ENCODE measurements around the gene DCN.

DNA sequence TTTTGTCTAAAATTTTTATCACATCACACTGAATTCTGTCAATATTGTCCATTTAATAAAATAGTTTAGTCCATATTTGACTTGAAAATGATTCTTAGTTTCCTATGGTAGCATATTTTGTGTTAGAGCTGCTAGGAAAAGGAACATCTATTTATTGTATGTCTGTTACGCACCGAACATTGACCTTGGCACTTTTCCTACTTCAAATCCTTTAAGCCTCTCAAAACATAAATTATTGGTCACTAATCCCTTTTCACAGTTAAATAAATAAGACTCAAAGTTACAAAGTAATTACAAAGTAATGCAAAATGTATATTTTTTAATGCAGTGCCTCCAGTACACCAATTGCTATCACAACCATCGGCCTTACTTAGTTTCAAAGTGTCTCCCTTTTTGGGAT, 28.5 kb downstream of the DCN start:
- no peak for TF ChIP-seq POLR2A (IDR thresholded peaks at IDR 0.05)
- TF ChIP-seq, protein P1, sequence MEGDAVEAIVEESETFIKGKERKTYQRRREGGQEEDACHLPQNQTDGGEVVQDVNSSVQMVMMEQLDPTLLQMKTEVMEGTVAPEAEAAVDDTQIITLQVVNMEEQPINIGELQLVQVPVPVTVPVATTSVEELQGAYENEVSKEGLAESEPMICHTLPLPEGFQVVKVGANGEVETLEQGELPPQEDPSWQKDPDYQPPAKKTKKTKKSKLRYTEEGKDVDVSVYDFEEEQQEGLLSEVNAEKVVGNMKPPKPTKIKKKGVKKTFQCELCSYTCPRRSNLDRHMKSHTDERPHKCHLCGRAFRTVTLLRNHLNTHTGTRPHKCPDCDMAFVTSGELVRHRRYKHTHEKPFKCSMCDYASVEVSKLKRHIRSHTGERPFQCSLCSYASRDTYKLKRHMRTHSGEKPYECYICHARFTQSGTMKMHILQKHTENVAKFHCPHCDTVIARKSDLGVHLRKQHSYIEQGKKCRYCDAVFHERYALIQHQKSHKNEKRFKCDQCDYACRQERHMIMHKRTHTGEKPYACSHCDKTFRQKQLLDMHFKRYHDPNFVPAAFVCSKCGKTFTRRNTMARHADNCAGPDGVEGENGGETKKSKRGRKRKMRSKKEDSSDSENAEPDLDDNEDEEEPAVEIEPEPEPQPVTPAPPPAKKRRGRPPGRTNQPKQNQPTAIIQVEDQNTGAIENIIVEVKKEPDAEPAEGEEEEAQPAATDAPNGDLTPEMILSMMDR (IDR thresholded peaks at IDR 0.05), result no peak
